DND-41 (cell line): ENCODE measurements around the gene DEFB131B.
"Not testable (repeated sequence)": the region's sequence is repeated elsewhere in the genome, so short reads cannot be mapped to it uniquely, and the experiment has no call there.

Experiments
- ATAC-seq: fragments of 200-7000 bp; cut with Tn5 transposase; 3 replicates; pipeline ENCODE4 v1.9.1; 2021; ENCODE audit warnings: low read depth; ENCODE audit not compliant: insufficient read depth
- DNase-seq: peaks from one replicate; pipeline ENCODE4 v3.0.0-alpha.2; 2020
- H2AFZ ChIP-seq: 2 replicates; pipeline ENCODE4 v1.6.0; 2012; ENCODE audit warnings: low read depth, low read length
- H3K27ac ChIP-seq: 2 replicates; pipeline ENCODE4 v1.5.1; 2012; ENCODE audit warnings: low read length, inconsistent platforms
- H3K27me3 ChIP-seq: fragments of 200-600 bp; sonication (generic); 2 replicates; pipeline ENCODE4 v1.6.0; 2012; ENCODE audit warnings: low read length, mild to moderate bottlenecking, inconsistent platforms; ENCODE audit not compliant: insufficient read depth, poor library complexity
- H3K36me3 ChIP-seq: 2 replicates; pipeline ENCODE4 v1.5.1; 2012; ENCODE audit warnings: low read length, inconsistent platforms; ENCODE audit not compliant: insufficient read depth
- H3K4me1 ChIP-seq: 2 replicates; pipeline ENCODE4 v1.5.1; 2012; ENCODE audit warnings: mild to moderate bottlenecking, low read length; ENCODE audit not compliant: insufficient read depth
- H3K4me2 ChIP-seq: 2 replicates; pipeline ENCODE4 v1.6.0; 2012; ENCODE audit warnings: mild to moderate bottlenecking, moderate library complexity, low read length, inconsistent platforms; ENCODE audit not compliant: insufficient read depth
- H3K4me3 ChIP-seq, 2 experiments: fragments of 200-600 bp in 1 of 2; shearing (Covaris generic) in 1 of 2; 2 replicates each; pipeline ENCODE4 v1.5.1; 2012 to 2016; ENCODE audit warnings: inconsistent platforms in 2 of 2, low read length in 2 of 2, mild to moderate bottlenecking in 2 of 2, low read depth in 1 of 2, moderate library complexity in 1 of 2
- H3K79me2 ChIP-seq: 2 replicates; pipeline ENCODE4 v1.6.0; 2012; ENCODE audit warnings: low read length, inconsistent platforms; ENCODE audit not compliant: insufficient read depth
- H3K9ac ChIP-seq: 2 replicates; pipeline ENCODE4 v1.6.0; 2012; ENCODE audit warnings: low read depth, mild to moderate bottlenecking, inconsistent platforms, low read length, moderate library complexity
- H3K9me3 ChIP-seq: 2 replicates; pipeline ENCODE4 v1.5.1; 2012; ENCODE audit warnings: low read length, moderate library complexity, mild to moderate bottlenecking, inconsistent platforms; ENCODE audit not compliant: insufficient read depth, severe bottlenecking
- H4K20me1 ChIP-seq: 2 replicates; pipeline ENCODE4 v1.6.0; 2012; ENCODE audit warnings: low read length; ENCODE audit not compliant: insufficient read depth

DEFB131B gene, protein sequence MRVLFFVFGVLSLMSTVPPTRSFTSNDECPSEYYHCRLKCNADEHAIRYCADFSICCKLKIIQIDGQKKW

DNA sequence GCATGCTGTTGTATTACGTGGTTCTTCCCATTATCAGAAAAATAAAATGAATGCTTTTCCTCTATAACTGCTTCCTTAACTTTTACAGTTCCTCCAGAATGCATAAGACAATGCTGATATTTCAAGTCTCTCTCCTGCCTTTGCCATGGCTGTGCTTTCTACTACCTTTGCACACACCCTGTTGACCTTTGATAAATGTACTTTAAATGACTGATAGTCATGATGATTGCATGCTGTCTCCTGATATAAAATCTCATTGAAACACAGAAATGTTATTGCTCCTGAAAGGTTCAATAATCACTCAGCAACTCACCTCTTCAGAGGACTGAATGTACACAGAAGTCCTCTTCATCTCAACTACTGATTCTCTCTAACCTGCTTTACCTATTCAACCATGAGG is at the start of gene DEFB131B:
Gene DEFB131B (plus strand): TSS at position 395 of the 400 bp plus-strand sequence. CDS start 0 bp downstream, at position 395.
- H3K79me2 ChIP-seq, DNase-seq, H3K4me3 ChIP-seq, H3K4me1 ChIP-seq, H3K27ac ChIP-seq, H3K9ac ChIP-seq, H3K9me3 ChIP-seq, H3K36me3 ChIP-seq, H3K4me2 ChIP-seq, H4K20me1 ChIP-seq, ATAC-seq, H2AFZ ChIP-seq, H3K27me3 ChIP-seq: not testable (repeated sequence)

DNA sequence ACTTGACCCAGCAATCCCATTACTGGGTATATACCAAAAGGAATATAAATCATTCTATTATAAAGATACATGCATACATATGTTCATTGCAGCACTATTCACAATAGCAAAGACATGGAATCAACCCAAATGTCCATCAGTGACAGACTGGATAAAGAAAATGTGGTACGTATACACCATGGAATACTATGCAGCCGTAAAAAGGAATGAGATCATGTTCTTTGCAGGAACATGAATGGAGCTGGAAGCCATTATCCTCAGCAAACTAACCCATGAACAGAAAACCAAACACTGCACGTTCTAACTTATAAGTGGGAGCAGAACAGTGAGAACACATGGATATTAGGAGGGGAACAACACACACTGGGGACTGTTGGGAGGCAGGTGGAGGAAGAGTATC is 49.0 kb upstream of the DEFB131B start:
- not testable (repeated sequence) for H3K36me3 ChIP-seq, DNase-seq, H3K9ac ChIP-seq, H3K4me1 ChIP-seq, H3K4me2 ChIP-seq, H3K9me3 ChIP-seq, H3K4me3 ChIP-seq, H4K20me1 ChIP-seq, H2AFZ ChIP-seq, H3K79me2 ChIP-seq, H3K27me3 ChIP-seq, H3K27ac ChIP-seq, ATAC-seq

DNA sequence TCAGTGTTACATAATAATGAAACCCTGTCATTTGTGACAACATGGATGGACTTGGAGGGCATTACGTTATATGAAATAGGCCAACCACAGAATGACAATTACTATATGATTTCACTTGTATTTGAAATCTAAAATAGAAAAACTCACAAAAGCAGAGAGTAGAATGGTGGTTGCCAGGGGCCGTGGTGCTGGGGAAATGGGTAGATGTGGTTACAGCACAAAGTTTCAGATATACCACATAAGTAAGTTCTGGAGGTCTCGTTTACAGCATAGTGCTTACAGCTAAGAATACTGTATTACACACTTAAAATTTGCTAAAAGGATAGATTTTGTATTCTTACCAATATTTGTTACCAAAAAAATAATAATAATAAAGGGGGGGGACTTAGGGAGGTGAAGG is 48.6 kb upstream of the DEFB131B start:
- not testable (repeated sequence) for H3K4me3 ChIP-seq, H3K4me2 ChIP-seq, ATAC-seq, H3K36me3 ChIP-seq, H3K79me2 ChIP-seq, H3K27me3 ChIP-seq, H3K9ac ChIP-seq, H4K20me1 ChIP-seq, H3K27ac ChIP-seq, H3K9me3 ChIP-seq, H3K4me1 ChIP-seq, H2AFZ ChIP-seq, DNase-seq

DNA sequence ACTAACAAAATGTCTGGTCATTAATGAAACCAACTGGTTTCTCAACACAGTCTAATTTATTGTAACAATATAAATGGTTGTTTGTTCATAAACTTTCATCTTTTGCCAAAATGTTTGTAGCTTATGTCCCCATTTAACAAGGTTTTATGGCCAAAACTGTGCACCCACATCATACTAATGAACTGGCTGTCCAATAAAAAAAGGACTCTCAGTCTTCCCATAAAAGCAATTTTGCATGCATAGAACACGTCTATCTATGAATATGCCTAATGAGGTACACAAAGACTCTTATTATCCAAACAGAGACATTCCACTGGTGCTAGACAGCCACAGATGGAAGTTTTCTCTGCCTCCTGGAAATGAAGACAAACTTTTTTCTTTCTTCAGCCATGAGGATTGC is 45.4 kb upstream of the DEFB131B start, which contains the start of gene DEFB108B:
Gene DEFB108B (plus strand): TSS at position 390 of the 400 bp plus-strand sequence. CDS start 0 bp downstream, at position 390.
- not testable (repeated sequence) for H3K79me2 ChIP-seq, H3K4me2 ChIP-seq, DNase-seq, H3K9ac ChIP-seq, H3K27me3 ChIP-seq, H2AFZ ChIP-seq, H3K9me3 ChIP-seq, H3K4me3 ChIP-seq, H4K20me1 ChIP-seq, H3K4me1 ChIP-seq, H3K27ac ChIP-seq, H3K36me3 ChIP-seq, ATAC-seq

DNA sequence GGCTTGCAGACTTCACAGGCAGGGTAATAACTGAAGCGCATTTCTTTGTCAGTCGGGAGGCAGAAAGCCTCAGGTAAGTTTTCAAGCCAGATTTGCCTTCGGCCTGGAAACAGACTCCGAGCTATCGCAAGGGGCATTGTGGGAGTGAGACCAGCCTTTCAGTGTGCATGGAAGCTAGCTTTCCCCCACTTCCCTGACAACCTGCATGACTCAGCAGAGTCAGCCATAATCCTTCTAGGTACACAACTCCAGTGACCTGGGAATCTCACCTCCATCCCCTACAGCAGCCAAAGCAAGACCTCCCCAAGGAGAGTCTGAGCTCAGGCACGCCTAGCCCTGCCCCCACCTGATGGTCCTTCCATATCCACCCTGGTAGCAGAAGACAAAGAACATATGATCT is 35.5 kb upstream of the DEFB131B start:
- not testable (repeated sequence) for H4K20me1 ChIP-seq, H3K4me2 ChIP-seq, H3K79me2 ChIP-seq, H3K27me3 ChIP-seq, H3K27ac ChIP-seq, H2AFZ ChIP-seq, H3K4me1 ChIP-seq, H3K9me3 ChIP-seq, H3K36me3 ChIP-seq, ATAC-seq, H3K4me3 ChIP-seq, DNase-seq, H3K9ac ChIP-seq

DNA sequence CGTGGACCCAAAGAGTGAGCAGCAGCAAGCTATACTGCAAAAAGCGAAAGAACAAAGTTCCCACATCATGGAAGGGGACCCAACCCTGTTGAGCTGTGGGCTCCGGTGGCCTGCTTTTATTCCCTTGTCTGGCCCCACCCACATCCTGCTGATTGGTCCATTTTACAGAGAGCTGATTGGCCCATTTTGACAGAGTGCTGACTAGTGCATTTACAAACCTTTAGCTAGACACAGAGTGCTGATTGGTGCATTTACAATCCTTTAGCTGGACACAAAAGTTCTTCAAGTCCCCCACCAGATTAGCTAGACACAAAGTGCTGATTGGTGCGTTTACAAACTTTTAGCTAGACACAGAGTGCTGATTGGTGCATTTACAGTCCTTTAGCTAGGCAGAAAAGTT is 34.9 kb upstream of the DEFB131B start:
- H3K79me2 ChIP-seq, H3K36me3 ChIP-seq, ATAC-seq, H3K4me2 ChIP-seq, H3K9me3 ChIP-seq, H2AFZ ChIP-seq, H3K27me3 ChIP-seq, DNase-seq, H3K9ac ChIP-seq, H3K27ac ChIP-seq, H3K4me1 ChIP-seq, H4K20me1 ChIP-seq, H3K4me3 ChIP-seq: not testable (repeated sequence)
